ENCODE data around the gene EID1.

DNA sequence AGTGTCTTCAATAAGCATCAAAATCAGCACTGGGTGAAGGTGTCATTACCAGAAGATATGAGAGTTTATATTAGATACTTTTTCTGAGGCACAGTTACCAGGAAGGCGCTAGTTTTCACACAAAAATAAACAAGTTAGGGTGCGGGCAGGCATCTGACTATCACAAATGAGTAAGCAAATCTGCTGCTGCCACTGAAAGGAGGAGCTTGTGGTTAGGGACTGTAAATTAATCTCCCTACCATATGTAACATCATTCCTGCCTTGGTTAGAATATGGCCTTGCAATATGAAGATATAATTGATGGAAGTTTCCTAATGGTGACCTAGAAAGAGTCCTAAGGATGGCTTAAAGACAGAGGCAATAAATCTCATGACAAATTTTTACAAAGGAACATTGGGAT lies 19.5 kb upstream of the EID1 start:
- TF ChIP-seq, protein P1, sequence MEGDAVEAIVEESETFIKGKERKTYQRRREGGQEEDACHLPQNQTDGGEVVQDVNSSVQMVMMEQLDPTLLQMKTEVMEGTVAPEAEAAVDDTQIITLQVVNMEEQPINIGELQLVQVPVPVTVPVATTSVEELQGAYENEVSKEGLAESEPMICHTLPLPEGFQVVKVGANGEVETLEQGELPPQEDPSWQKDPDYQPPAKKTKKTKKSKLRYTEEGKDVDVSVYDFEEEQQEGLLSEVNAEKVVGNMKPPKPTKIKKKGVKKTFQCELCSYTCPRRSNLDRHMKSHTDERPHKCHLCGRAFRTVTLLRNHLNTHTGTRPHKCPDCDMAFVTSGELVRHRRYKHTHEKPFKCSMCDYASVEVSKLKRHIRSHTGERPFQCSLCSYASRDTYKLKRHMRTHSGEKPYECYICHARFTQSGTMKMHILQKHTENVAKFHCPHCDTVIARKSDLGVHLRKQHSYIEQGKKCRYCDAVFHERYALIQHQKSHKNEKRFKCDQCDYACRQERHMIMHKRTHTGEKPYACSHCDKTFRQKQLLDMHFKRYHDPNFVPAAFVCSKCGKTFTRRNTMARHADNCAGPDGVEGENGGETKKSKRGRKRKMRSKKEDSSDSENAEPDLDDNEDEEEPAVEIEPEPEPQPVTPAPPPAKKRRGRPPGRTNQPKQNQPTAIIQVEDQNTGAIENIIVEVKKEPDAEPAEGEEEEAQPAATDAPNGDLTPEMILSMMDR (IDR thresholded peaks at IDR 0.05; ENCODE audit: insufficient read depth, low read depth, low read length), result no peak
- TF ChIP-seq EZH2 (IDR thresholded peaks at IDR 0.05; ENCODE audit: insufficient read depth, low read length), result no peak
